HG02840 (cell line): ENCODE results near the gene RAET1G.
"Not testable (repeated sequence)": the region's sequence is repeated elsewhere in the genome, so short reads cannot be mapped to it uniquely, and the experiment has no call there.

ENCODE experiments used
- ATAC-seq: cut with Tn5 transposase; IDR thresholded peaks from one replicate; pipeline ENCODE4 v1.9.1; 2021; ENCODE audit warnings: mild to moderate bottlenecking, moderate library complexity, moderate number of reproducible peaks; ENCODE audit not compliant: unreplicated experiment, low FRiP score

RAET1G gene, protein sequence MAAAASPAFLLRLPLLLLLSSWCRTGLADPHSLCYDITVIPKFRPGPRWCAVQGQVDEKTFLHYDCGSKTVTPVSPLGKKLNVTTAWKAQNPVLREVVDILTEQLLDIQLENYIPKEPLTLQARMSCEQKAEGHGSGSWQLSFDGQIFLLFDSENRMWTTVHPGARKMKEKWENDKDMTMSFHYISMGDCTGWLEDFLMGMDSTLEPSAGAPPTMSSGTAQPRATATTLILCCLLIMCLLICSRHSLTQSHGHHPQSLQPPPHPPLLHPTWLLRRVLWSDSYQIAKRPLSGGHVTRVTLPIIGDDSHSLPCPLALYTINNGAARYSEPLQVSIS

DNA sequence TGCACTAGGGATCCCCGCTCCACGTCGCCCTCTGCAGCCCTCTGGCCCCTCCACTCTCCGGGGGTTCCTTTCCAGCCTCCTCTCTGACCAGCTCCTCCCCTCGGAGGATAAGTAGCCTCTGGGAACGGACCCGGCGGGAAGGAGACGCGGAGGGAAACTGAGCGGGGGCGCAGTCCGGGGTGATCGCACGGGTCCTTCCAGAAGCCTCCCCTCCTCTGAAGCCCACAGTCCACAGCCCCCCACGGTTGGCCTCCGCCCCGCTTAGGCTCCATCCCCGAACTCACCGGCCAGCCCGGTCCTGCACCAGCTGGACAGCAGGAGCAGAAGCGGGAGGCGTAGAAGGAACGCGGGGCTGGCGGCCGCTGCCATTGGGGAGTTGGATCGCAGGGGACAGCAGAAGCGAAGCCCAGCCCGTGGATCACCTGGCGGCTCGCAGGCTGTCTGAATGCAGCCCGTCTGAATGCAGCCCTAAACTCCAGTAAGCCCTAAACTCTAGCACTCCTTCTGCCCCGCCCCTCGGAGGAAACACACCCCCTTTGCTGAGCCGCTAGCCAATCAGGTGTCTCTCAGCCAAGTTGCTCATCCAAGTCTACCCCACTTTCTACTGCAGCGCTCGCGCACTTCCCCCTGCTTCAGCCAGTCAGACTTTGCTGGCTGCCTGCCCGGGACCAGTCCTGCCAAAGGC is at the start of gene RAET1G:
Gene RAET1G, minus strand, starts transcription at position 480 of the 685 bp plus-strand sequence. Its CDS starts 111 bp downstream, at position 369.
- no peak for ATAC-seq

DNA sequence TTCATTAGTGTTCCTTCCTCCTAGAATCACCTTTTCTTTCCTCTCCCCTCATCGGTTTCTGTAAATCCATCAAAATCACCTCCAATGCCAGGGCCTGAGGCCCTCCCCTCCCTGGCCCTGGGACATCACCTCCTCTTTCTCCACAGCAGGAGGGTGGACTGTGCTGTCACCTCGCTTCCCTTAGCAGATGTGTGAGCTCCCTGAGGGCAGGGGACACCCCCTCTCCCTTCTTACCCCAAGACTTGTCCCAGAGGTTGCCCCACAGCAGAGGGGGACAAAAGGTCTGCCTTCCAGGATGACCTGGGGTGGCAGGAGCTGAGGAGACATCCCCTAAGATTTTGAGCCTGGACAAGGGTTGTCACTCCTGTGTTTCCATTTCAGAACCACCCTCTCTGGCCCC is 46.7 kb upstream of the RAET1G start:
- ATAC-seq = no peak

DNA sequence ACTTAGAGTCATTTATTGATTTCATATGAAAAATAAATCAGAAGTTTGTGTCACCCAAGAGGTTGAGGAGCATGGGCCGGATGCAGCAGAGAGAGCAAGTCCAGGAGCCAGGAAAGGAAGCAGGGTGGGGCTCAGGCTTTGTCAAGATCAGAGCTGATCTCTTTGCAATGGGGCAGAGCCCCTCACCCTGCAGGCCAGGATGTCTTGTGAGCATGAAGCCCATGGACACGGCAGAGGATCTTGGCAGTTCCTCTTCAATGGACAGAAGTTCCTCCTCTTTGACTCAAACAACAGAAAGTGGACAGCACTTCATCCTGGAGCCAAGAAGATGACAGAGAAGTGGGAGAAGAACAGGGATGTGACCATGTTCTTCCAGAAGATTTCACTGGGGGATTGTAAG is 46.0 kb upstream of the RAET1G start:
- ATAC-seq = not testable (repeated sequence)

DNA sequence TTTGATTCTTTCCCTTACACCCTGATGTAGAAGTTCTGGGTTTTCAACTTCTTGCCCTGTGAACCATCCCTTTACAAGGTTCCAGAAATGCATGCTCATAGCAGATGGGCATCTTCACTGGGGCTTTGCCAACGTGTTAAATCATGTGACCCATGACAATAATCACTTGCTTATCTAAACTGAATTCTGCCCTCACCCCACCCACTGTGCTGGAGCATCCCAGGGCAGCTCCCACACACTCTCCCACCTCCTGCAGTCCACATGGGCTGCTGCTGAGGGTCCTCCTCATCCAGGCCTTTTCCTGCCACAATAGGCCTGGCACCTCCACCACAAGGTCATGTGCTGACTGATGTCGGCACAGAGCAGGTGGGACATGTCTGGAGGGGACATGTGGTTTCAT is 45.1 kb upstream of the RAET1G start:
- not testable (repeated sequence) for ATAC-seq

DNA sequence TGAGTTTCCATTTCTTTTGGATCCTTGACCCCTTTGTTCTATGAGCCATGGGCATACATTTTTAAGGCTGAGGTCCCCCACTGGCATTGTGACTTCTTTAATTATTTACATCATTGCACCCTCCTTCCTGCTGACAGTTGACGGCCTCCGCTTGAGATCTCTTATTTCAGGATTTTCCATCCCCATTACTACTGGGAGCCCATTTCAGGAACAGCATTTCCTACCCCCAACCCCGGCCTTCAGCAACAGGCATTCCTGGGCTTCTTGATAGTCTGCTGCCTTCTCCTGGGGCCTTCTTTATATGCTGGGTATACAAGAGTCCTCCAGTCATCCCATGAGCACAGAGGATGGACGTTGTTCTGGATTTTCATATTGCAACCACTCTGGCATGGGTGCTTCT is 44.7 kb upstream of the RAET1G start:
- no peak for ATAC-seq

DNA sequence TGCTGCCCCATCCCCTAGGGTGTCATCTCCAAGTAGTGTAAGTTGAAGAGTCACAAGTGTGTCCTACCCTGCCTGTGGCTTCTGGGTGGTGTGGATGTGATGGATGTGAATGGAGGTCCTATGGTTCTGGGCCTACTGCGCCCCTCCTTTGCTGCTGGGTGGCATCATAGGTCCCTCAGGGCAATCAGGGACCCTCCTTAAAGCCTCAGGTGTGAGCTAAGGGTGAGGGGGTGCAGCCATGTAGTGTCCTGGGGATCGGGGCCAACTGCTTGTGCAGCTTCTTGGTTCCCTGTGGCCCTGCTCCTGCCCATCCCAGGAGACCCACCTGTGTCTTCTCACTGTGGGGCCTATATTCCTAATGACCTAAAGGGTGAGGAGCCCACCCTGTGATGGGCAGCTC is 43.4 kb upstream of the RAET1G start:
- not testable (repeated sequence) for ATAC-seq

DNA sequence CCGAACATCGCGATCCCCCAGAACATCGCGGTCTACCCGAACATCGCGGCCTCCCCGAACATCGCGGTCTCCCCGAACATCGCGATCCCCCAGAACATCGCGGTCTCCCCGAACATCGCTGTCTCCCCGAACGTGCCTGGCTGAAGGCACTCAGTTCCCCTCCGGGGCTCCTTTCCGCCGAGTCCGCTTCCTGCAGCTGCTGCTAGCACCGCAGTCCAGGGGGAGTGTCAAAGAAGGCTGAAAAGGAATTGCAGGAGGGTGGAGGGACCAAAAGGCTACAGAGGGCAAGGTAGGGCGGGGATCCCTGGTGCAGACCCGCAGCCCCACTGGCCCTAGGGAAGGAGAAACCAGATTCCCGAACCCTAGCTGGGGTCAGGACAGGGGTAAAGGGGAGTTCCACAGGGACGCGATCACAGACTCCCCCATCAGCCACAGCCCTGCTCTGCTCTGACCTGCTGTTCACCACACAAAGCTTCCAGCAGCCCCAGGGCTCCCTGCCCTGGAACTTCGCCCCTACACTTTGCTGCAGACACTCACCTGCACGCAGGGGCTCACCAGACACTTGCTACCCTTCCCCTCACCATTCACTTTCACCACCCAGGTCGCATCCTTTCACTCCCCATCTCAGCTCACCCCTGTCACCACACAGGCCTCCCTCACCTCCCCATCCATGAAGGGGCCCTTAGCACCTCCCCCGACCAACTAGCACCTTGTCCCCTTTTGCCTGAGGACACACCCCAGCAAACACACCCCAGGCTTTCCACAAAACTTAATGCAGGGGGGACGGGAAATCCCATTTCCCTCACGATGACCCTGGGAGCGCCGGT is 42.5 kb upstream of the RAET1G start:
- no peak for ATAC-seq

DNA sequence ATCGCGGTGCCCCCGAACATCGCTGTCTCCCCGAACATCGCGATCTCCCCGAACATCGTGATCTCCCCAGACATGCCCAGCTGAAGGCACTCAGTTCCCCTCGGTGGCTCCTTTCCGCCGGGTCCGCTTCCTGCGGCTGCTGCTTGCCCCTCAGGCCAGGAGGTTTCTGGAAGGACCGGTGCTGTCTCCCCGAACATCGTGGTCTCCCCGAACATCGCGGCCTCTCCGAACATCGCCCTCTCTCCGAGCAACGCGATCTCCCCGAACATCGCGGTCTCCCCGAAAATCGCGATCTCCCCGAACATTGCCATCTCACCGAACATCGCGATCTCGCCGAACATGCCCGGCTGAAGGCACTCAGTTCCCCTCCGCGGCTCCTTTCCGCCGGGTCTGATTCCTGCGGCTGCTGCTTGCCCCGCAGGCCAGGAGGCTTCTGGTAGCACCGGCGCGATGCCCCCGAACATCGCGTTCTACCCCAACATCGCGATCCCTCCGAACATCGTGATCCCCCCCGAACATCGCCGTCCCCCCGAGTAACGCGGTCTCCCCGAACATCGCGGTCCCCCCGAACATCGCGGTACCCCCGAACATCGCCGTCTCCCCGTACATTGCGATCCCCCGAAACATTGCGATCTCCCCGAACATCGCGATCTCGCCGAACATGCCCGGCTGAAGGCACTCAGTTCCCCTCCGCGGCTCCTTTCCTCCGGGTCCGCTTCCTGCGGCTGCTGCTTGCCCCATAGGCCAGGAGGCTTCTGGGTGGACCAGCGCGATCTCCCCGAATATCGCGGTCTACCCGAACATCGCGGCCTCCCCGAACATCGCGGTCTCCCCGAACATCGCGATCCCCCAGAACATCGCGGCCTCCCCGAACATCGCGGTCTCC is 41.6 kb upstream of the RAET1G start:
- no peak for ATAC-seq

DNA sequence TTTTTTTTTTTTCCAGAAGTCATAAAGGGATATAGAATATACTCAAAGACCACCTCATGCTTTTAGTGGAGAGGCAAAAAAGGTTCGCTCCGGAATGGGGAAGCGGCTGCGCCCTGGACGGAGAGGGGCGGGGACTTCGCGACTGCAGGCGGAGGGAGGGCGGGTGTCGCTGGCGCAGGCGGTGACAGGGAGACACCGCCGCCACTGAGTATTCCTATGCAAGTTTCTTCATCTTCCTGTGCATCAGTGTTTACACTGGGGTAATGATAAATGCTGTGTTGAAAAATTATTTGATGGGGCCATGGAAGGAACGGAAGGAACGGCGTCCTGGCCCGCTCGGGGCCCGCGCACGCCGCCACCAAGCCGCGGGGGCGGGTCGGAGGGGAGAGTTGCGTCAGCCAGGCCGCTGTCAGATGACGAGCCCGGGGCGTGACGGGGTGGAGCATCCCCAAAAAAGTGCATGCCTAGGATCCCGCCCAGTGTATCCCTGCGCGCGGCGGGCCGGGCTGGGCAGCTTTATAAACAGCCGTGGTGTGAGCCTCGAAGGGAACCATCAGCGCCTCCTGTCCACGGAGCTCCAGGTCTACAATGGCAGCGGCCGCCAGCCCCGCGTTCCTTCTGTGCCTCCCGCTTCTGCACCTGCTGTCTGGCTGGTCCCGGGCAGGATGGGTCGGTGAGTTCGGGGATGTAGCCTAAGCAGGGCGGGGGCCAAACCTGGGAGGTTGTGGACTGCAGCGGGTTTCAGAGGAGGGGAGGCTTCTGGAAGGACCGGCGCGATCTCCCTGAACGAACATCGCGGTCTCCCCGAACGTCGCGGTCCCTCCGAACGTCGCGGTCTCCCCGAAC is 40.8 kb upstream of the RAET1G start, which contains the start of gene ULBP1:
Gene ULBP1, plus strand, starts transcription at position 482 of the 846 bp plus-strand sequence. Its CDS starts 107 bp downstream, at position 589.
- no peak for ATAC-seq

DNA sequence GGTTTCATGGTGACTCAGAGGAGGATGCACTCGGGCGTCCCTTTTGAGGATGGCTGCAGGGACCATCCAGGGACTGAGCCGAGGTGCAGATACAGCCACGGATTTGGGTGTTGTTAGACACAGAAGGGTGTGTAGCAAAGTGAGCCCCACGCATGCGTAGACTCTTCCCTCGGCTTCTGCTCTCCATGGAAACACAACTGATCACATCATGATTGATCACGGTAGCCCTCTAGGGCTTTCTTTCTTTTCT is 40.2 kb upstream of the RAET1G start:
- no peak for ATAC-seq

DNA sequence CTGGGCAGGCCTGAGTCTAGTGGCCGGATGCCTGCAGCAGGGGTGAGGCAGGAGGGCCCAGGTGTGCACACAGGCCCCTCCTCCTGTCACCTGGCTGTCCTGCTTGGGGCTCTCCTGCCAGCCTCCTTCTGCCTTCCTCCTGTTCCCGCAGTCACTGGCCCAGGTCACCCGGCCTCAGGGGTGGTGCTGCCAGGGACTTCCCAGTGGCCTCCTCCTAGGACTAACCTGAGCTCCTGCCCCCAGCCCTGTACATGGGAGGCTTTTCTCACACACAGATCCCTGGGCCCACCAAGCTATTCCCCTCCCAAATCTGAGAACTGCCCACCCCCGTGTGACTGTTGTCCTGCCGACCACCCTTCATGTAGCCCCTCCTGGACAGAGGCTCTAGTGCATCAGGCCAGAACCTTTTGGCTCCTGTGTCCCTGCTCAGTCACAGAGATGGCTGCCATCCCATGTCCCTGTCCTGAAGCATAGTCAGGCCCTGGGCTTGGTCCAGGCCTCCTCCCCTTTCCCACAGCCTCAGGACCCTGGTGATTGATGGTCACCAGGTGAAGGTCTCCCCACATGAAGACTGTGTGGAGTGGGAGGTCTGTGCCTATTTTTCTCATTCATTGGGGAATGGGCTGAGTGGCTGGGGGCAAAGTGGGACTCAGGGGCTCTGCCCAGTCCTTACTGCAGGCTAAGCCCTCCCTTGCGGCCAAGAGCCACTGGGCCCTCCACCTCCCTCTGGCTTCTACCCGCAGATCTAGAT is 39.7 kb upstream of the RAET1G start:
- ATAC-seq = no peak

DNA sequence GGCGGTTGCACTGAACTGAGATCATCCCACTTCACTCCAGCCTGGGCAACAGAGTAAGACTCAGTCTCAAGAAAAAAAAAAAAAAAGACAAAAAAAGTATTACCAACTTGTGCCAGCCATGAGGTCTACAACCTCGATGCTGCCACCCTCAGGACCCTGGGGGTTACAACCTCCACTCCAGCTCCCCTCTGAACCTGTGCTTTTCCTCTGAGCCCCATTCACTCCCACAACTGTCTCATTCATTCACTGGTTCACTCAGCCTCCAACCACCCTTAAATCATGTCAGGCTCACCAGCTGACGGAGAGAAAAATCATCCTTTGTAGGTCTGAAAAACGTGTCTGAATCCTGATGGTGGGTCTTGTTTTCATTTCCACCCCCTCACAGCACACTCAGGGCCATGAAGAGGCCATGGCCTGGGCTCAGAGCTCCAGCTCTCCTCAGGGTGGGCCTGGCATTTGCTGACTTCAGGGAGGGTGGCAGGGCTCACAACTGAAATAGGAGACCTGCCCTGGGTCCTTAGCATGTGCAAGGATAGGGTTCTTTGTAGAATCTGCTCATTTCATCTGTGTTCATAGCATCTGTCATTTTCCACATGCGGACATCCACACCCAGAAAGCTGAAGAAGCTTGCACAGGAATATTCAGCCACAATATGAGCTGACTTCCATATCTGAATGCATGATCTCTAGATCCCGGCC is 39.0 kb upstream of the RAET1G start:
- no peak for ATAC-seq

DNA sequence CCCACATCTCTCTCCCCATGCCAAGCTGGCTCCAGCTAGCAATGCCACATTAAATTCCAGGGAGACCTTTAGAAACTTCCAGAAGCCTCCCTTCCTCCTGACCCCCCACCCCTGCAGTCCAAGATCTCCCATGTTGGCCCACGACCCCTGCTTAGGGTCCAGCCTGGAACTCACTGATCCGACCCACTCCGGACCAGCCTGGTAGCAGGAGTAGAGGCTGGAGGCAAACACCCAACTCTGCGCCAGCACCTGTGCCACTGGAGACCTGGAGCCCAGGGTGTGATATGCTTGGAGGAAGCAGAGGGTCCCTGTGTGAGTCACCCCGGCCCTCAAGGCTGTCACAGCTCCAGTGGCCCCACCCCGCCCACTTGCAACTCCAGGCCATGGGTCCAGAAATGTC is 37.6 kb upstream of the RAET1G start:
- no peak for ATAC-seq

DNA sequence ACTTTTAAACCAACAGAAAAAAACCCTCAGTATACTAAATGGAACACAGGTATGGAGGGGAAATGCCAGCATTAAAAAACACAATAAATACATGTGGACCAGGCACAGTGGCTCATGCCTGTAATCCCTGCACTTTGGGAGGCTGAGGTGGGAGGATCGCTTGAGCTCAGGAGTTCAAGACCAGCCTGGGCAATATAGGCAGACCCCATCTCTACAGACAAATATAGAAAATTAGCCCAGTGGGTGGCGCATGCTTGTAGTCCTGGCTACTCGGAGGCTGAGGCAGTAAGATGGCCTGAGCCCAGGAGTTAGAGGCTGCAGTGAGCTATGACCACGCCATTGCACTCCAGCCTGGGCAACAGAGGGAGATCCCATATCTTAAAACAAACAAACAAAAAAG is 36.9 kb upstream of the RAET1G start:
- not testable (repeated sequence) for ATAC-seq

DNA sequence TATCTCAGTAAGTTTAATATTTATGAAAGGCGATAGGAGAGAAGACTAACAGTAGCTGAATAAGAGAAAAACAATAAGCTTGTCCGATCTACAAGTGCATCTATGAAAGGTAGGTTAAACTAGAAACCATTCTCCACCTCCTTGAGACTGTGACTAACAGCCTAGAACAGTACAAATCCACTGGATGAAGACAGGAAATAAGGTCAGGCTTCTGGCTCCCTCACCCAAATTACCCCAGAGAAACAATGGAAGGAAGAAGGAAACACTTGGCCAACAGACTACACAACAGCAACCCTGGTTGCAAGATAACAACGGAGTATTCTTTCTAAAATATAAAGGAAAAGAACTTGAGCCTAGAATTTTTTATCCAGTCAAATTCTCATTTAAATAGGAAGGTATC is 35.2 kb upstream of the RAET1G start:
- not testable (repeated sequence) for ATAC-seq

DNA sequence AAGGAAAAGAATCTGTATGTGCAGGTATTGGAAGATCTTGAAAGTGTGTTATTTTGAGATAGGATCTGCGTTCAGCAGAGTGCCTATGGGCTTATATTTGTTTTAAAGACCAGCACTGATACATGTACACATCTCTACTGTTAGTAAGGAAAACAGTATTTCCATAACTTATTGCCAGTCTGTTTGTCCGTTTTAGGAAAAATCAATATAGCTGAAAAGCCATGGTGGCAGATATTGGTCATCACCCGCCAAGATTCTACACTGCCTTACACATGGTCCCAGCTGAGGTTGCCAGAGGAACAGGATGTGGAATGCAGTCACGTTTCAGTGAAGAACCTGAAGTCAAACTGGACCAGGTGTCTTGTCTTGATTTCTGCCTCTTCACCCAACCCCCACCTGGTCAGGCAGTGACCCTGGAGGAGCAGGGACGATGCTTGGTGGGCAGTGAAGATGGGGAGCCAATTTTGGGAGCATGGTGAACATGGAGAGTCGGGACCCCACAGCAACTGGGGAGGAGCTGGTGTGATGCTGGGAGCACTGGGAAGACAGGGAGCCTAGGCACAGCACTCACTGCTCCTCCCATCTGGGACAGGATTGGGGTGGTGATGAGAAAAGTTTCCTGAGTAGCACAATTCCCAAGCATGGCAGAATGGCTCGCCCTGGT is 32.9 kb upstream of the RAET1G start:
- not testable (repeated sequence) for ATAC-seq

DNA sequence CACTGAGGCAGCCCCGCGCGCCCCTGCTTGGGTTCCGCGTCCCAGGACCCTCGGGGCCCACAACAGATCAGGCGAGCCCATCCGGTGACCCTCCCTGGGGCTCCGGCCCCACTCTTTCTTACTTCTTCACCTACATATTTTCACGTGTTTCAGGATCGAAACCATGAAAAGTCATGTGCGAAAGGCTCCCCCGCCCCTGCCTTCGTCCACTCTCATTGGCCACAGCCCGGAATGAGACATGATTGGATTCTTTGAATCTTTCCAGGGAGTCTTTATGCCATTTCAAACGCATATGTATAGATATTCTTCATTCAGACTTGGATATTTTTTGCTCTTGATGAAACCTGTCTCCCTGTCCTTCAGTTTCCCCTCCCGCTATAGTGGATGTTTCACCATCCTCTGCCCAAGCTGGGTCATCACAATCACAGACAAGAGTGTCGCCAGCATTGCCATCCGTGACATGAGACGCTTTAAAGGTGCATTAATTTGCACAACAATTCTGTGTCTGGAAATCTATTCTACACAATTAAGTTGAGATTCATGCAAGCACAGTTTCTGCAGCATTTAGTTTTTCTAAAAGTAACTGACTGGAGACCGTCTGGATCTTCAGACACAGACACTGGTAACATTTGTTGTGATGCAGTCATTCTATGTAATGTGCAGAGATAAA is 32.2 kb upstream of the RAET1G start:
- ATAC-seq = not testable (repeated sequence)
